GM21786 (cell line): ENCODE data around the gene PRM2.

ENCODE experiments used
- ATAC-seq: cut with Tn5 transposase; IDR thresholded peaks from one replicate; pipeline ENCODE4 v1.9.1; 2021; ENCODE audit not compliant: unreplicated experiment

PRM2 gene

GRCh38 chr16:11232852-11233726, 43.2 kb downstream of the PRM2 start:
- ATAC-seq: peak; percentile 79

GRCh38 chr16:11232302-11232851, 43.9 kb downstream of the PRM2 start:
- no peak for ATAC-seq

DNA sequence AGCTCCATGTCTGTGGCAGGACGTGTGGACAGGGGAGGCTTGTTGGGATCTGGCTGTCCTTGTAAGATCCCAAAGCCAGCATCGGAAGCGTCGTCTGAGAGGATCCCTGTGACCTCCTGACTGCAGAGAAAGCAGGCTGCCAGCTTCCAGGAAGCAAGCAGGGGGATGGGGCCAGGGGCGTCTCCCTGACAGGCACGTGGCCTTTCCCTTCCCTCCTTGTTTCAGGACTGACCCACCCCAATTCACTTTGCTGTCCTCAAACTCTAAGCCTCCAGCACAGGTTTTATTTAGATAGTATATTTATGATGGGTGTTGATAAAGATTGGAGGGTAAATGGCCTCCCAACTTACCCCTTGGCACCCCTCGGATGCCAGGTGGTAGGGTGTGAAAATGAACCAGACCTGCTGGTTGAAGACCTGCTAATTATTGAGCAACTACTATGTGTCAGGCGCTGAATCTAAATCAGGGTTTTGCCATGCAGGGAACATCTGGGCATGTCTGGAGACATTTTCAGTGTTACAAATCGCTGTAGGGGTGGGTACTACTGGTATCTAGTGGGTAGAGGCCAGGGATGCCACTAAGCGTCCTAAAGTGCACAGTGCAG, 44.8 kb downstream of the PRM2 start:
- no peak for ATAC-seq

DNA sequence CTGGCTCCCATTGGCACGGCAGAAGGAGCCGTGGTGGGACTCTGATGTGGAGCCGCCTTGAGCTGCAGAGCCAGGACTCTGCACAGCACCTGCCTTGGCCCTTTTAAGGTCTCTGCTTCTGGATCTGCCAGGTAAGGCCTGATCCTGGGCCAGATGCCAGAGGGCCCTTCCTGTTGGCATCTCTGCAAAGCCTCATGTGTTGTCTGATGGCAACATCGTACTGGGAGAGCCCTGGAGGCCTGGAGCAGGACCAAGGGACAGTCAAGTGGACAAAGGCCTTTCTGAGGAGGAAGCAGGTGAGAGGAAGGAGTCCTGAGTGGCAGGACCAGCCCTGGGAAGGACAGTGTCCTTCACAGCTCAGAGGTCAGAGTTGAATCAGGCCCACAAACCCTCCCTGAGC, 46.4 kb downstream of the PRM2 start:
- no peak for ATAC-seq

DNA sequence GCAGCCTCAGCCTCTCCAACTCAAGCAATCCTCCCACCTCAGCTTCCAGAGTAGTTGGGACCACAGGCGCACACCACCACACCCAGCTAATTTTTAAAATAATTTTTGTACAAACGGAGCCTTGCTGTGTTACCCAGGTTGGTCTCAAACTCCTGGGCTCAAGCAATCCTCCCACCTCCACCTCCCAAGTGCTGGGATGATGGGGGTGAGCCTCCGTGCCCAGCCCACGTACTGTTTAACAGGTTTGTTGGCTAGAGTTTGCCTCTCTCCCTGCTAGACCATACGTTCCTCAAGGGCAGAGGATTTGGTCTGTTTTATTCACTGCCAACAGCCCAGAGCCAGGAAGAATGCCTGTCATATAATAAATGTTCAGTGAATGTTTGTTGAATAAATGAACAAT, 46.8 kb downstream of the PRM2 start:
- no peak for ATAC-seq

DNA sequence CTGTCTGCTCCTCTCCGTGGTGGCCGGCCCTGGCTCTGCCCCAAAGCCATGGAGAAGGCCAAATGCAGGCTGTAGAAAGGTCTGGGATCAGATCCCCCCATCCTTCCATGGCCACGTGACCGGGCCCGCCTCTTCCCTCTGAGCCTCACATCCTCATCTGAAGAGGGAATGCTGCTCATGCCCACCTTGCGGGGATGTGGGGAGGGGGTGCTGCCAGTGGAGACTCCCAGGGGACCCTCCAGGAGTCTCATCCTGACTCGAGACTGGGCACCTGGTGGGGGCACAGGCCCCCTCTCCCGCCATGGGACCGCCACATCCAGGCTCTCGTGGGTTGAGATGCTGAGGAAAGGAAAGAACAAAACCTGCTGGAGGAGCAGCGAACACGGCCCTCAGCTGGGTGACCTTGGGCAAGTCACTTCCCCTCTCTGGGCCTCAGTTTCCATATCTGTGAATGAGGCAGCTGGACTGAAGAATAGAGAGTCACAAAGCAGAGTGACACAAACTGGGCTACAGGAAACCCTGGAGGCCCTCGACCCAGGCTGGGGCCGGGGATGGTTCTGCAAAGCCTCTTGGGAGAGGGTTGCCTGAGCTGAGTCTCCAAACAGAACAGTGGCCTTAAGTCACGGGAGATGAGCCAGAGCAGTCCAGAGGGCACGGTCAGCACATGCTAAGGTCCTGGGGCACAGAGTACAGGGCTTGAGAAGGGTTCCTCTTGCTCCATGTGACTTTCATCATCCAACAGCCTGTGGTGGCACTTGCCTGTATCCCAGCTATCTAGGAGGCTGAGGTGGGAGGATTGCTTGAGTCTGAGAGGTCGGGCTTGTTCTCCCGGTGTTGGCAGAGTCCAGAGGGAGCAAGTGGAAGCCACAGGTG, 50.4 kb downstream of the PRM2 start:
- no peak for ATAC-seq
